ENCODE results near the gene CD300C. TPM values are rescaled to one million over a fixed set of nuclear protein-coding genes. Genes with fewer than 3 reads are reported as not detected.
"Not testable (repeated sequence)": the region's sequence is repeated elsewhere in the genome, so short reads cannot be mapped to it uniquely, and the experiment has no call there.

CD300C gene
- total RNA-seq, 1 donor from 2014 or later, result 0.48 TPM

GRCh38 chr17:74513987-74514631, 31.8 kb downstream of the CD300C start:
- DNase-seq (ENCODE audit: low spot score), result peak; percentile 57

GRCh38 chr17:74512624-74513091, 33.3 kb downstream of the CD300C start:
- DNase-seq (ENCODE audit: low spot score), result no peak

GRCh38 chr17:74512036-74512435, 33.9 kb downstream of the CD300C start:
- no peak for DNase-seq (ENCODE audit: low spot score)

- DNase-seq (ENCODE audit: low spot score), result no peak
Observed at GRCh38 chr17:74508156-74508555, 37.8 kb downstream of the CD300C start.

GRCh38 chr17:74503949-74504348, 42.0 kb downstream of the CD300C start:
- not testable (repeated sequence) for DNase-seq (ENCODE audit: low spot score)

- no peak for DNase-seq (ENCODE audit: low spot score)
Observed at GRCh38 chr17:74502861-74503260, 43.1 kb downstream of the CD300C start.

GRCh38 chr17:74499992-74500391, 45.9 kb downstream of the CD300C start:
- no peak for DNase-seq (ENCODE audit: low spot score)

- DNase-seq (ENCODE audit: low spot score), result no peak
Observed at GRCh38 chr17:74497471-74497870, 48.4 kb downstream of the CD300C start.

GRCh38 chr17:74493331-74493833, 52.5 kb downstream of the CD300C start:
- DNase-seq (ENCODE audit: low spot score), result peak; percentile 70

- no peak for DNase-seq (ENCODE audit: low spot score)
Observed at GRCh38 chr17:74491626-74492025, 54.3 kb downstream of the CD300C start.

Other genes with a start within 250 kb of the CD300C start
- 1.4 TPM for gene KIF19, start 219.9 kb downstream of the CD300C start, total RNA-seq (ENCODE audit: insufficient read depth, low replicate concordance)
- gene BTBD17, start 184.2 kb downstream of the CD300C start, total RNA-seq (ENCODE audit: insufficient read depth, low replicate concordance), result not detected
- 1.2 TPM for gene GPR142, start 178.6 kb downstream of the CD300C start, total RNA-seq (ENCODE audit: insufficient read depth, low replicate concordance)
- gene GPRC5C, start 114.0 kb downstream of the CD300C start, total RNA-seq (ENCODE audit: insufficient read depth, low replicate concordance), result 17.1 TPM
- 7.2 TPM for gene CD300A, start 79.5 kb downstream of the CD300C start, total RNA-seq (ENCODE audit: insufficient read depth, low replicate concordance)
- 0.24 TPM for gene CD300LB, start 14.6 kb downstream of the CD300C start, total RNA-seq (ENCODE audit: insufficient read depth, low replicate concordance)
- gene CD300H, start 21.4 kb upstream of the CD300C start, total RNA-seq (ENCODE audit: insufficient read depth, low replicate concordance), result not detected
- not detected for gene CD300LD, start 46.2 kb upstream of the CD300C start, total RNA-seq (ENCODE audit: insufficient read depth, low replicate concordance)
- 0.72 TPM for gene CD300E, start 77.6 kb upstream of the CD300C start, total RNA-seq (ENCODE audit: insufficient read depth, low replicate concordance)
- 3.1 TPM for gene CD300LF, start 166.8 kb upstream of the CD300C start, total RNA-seq (ENCODE audit: insufficient read depth, low replicate concordance)
- gene RAB37, start 191.1 kb upstream of the CD300C start, total RNA-seq (ENCODE audit: insufficient read depth, low replicate concordance), result 4.6 TPM
- gene NHERF1, start 202.5 kb upstream of the CD300C start, total RNA-seq (ENCODE audit: insufficient read depth, low replicate concordance), result 12.5 TPM
- 18.1 TPM for gene NAT9, start 230.2 kb upstream of the CD300C start, total RNA-seq (ENCODE audit: insufficient read depth, low replicate concordance)